ENCODE results near the gene THRAP3.

Gene THRAP3

DNA sequence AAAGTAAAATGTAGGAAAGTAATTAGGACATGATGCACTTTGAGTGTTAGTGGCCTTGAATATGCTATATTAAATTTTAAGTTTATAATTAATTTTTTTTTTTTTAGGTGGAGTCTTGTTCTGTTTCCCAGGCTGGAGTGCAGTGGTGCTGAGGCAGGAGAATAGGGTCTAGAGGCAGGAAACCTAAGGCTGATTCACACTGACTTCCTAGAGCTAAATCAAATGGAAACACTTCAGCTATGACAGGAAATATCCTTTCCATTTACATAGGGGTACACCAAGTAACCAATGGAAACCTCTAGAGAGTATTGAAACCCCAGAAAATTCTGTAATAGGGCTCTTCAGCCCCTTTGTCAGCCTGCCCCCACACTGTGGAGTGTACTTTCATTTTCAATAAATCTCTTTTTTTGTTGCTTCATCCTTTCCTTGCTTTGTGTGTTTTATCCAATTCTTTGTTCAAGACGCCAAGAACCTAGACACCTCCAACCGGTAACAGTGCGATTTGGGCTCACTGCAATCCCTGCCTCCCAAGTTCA lies 17.9 kb upstream of the THRAP3 start:
- DNase-seq (ENCODE audit: low read depth, low spot score): no peak
- no peak overlapping the region for H3K4me3 ChIP-seq (ENCODE audit: low read depth, low read length)
- TF ChIP-seq, protein P1, sequence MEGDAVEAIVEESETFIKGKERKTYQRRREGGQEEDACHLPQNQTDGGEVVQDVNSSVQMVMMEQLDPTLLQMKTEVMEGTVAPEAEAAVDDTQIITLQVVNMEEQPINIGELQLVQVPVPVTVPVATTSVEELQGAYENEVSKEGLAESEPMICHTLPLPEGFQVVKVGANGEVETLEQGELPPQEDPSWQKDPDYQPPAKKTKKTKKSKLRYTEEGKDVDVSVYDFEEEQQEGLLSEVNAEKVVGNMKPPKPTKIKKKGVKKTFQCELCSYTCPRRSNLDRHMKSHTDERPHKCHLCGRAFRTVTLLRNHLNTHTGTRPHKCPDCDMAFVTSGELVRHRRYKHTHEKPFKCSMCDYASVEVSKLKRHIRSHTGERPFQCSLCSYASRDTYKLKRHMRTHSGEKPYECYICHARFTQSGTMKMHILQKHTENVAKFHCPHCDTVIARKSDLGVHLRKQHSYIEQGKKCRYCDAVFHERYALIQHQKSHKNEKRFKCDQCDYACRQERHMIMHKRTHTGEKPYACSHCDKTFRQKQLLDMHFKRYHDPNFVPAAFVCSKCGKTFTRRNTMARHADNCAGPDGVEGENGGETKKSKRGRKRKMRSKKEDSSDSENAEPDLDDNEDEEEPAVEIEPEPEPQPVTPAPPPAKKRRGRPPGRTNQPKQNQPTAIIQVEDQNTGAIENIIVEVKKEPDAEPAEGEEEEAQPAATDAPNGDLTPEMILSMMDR (IDR thresholded peaks at IDR 0.05; ENCODE audit: insufficient read depth, low read length, missing control alignments): no peak
- POLR2A ChIA-PET: no interaction called here
- CTCF ChIA-PET: interaction anchor here (1.1 to 4.6 kb wide), 3 partner anchors 12 to 104 kb away, joined by 3 to 20 read pairs (median 9); no protein-coding TSS in a partner anchor

DNA sequence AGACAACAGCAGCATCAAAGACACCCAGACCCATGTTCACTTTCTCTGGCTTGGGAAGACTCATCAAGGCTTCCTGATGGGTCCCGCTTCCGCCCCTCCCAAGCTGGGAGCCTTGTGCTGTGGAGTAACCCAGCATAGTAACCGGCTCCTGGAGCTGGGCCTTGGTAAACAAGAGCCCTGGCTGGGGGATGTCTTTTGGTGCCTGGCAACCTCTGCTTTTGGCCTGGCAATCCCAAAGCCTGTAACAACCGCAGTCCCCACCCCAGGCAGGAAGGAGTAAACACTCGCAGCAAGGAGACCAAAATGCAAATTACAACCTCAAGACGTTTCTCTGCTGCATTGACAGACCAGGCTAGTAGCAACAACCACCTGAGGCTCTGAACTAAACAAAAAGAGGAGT lies 16.9 kb upstream of the THRAP3 start:
- CTCF ChIA-PET: interaction anchor here (1.1 to 4.6 kb wide), 3 partner anchors 11 to 105 kb away, joined by 3 to 20 read pairs (median 9); no protein-coding TSS in a partner anchor
- POLR2A ChIA-PET: no interaction called here
- H3K4me3 ChIP-seq (ENCODE audit: low read depth, low read length): no peak overlapping the region
- DNase-seq (ENCODE audit: low read depth, low spot score): no peak
- TF ChIP-seq, protein P1 (IDR thresholded peaks at IDR 0.05; ENCODE audit: insufficient read depth, low read length, missing control alignments): no peak

DNA sequence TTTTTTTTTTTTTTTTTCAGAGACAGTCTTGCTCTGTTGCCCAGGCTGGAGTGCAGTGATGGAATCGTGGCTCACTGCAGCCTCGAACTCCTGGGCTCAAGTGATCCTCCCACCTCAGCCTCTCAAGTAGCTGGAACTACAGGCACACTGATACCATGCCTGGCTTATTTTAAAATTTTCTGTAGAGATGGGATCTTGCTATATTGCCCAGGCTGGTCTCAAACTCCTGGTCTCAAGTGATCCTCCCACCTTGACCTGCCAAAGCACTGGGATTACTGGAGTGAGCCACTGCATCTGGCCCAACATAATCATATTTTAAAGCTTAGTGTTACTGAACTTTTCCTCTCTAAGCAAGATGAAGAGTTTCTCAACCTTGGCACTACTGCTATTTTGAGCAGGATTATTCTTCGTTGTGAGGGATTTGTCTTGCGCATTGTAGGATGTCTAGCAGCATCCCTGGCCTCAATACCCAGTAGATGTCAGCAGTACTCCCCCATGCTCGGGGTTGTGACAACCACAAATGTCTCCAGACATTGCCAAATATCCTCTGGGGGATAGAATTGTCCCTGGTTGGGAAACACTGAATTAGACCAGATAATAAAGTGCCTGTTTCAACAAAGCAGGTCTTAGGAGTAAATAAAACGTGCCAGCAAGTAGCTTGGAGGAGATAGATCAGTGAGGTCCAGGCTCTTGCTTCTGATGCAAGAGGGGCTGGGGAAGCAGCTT lies 15.1 kb upstream of the THRAP3 start:
- POLR2A ChIA-PET: no interaction called here
- no peak overlapping the region for H3K4me3 ChIP-seq (ENCODE audit: low read depth, low read length)
- CTCF ChIA-PET: interaction anchor here (0.9 to 4.6 kb wide), 6 partner anchors 9 to 109 kb away, joined by 3 to 20 read pairs (median 4); no protein-coding TSS in a partner anchor
- no peak for DNase-seq (ENCODE audit: low read depth, low spot score)
- TF ChIP-seq, protein P1 (IDR thresholded peaks at IDR 0.05; ENCODE audit: insufficient read depth, low read length, missing control alignments): no peak

DNA sequence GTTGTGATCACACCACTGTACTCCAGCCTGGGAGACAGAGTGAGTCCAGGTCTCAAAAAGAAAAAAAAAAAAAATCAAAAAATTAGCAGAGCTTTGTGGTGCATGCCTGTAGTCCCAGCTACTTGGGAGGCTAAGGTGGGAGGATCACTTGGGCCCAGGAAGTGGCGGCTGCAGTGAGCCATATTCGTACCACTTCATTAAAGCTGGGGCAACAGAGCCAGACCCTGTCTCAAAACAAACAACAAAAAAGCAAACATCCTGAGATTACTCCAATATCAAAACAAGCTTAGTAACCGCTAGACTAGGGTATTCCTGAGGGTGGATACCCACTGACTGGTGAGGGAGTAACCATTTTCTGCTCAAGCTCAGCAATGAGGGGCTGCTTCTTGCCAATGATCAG lies 12.9 kb upstream of the THRAP3 start:
- TF ChIP-seq, protein P1 (IDR thresholded peaks at IDR 0.05; ENCODE audit: insufficient read depth, low read length, missing control alignments): no peak
- ChIA-PET CTCF (interaction anchor here (0.6 to 2.7 kb wide), 4 partner anchors 8 to 76 kb away, joined by 3 to 14 read pairs (median 4); no protein-coding TSS in a partner anchor), POLR2A (interaction anchor here (1.3 kb wide), 1 partner anchor 12 kb away, joined by 3 read pairs; the partner anchor contains the start of gene THRAP3)
- no peak for DNase-seq (ENCODE audit: low read depth, low spot score)
- H3K4me3 ChIP-seq (ENCODE audit: low read depth, low read length): no peak overlapping the region

DNA sequence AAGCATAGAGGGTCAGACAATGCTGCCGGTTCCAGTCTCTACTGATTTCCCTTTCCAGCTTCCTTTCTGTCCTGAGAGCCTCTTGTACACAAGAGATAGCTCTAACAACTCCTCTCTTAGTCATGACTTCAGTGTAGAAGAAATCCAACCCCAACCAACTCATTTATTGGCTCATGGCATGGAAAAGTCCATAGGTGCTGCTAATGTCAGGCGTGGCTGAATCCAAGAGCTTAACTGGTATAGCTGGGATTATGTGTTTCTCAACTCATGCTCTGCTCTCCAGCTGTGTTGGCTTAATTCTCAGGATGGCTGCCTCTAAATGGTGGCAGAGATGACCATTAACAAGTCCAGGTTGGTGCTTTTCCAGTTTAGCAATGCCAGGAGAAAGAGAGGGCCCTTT lies 12.4 kb upstream of the THRAP3 start:
- CTCF ChIA-PET: interaction anchor here (0.6 to 2.7 kb wide), 4 partner anchors 8 to 76 kb away, joined by 3 to 14 read pairs (median 4); no protein-coding TSS in a partner anchor
- no peak for DNase-seq (ENCODE audit: low read depth, low spot score)
- POLR2A ChIA-PET: interaction anchor here (0.6 to 1.3 kb wide), 2 partner anchors 12 to 52 kb away, joined by 3 read pairs; partner anchors contain the start of gene THRAP3
- H3K4me3 ChIP-seq (ENCODE audit: low read depth, low read length): no peak overlapping the region
- TF ChIP-seq, protein P1 (IDR thresholded peaks at IDR 0.05; ENCODE audit: insufficient read depth, low read length, missing control alignments): no peak

DNA sequence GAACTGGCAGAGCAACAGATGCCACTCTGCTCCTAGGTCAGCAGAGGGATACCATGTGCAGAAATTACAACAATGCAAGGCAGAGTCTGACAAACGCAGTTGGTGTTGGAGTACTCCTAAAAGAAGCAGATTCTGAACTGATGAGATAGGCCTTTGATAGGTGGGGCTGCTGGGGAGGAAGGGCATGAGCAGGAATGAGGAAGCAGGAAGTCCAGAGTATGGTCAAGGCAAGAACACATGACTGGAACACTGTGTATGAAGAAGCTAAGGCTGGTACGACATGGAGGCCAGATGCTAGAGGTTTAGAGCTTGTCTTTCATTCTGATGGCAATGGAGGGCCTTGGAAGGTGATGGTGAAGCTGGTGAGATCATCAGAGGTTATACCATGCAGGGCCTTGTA lies 11.5 kb upstream of the THRAP3 start:
- POLR2A ChIA-PET: no interaction called here
- DNase-seq (ENCODE audit: low read depth, low spot score): no peak
- CTCF ChIA-PET: interaction anchor here (0.6 to 2.7 kb wide), 3 partner anchors 9 to 78 kb away, joined by 3 to 14 read pairs (median 4); no protein-coding TSS in a partner anchor
- no peak overlapping the region for H3K4me3 ChIP-seq (ENCODE audit: low read depth, low read length)
- TF ChIP-seq, protein P1 (IDR thresholded peaks at IDR 0.05; ENCODE audit: insufficient read depth, low read length, missing control alignments): no peak
